Effector memory CD8-positive, alpha-beta T cell (primary cell): ENCODE results near the gene PGBD1.

Experiments used
- ATAC-seq: fragments of 150-1000 bp; cut with Tn5 transposase; replicated peaks from 2 replicates; pipeline ENCODE4 v1.10.0; 2021; ENCODE audit warnings: mild to moderate bottlenecking, moderate library complexity
- DNase-seq, 3 experiments: peaks; one replicate each; pipeline ENCODE4 v3.0.0; 2021
- H3K27ac Mint-ChIP-seq, 2 donors: one replicate each; pipeline ENCODE4 v1.8.0; 2022; ENCODE audit warnings: mild to moderate bottlenecking in 2 of 2, mixed read lengths in 2 of 2, moderate library complexity in 2 of 2
- H3K27me3 Mint-ChIP-seq, 2 donors: one replicate each; pipeline ENCODE4 v1.8.0; 2022; ENCODE audit warnings: mixed read lengths in 2 of 2
- H3K36me3 Mint-ChIP-seq: one replicate; pipeline ENCODE4 v1.8.0; 2022; ENCODE audit warnings: mild to moderate bottlenecking, moderate library complexity, mixed read lengths; ENCODE audit not compliant: insufficient read depth
- H3K4me1 Mint-ChIP-seq, 2 donors: one replicate each; pipeline ENCODE4 v1.8.0; 2022; ENCODE audit warnings: low read depth in 2 of 2, mixed read lengths in 2 of 2
- H3K4me3 Mint-ChIP-seq, 2 donors: one replicate each; pipeline ENCODE4 v1.8.0; 2022; ENCODE audit warnings: mild to moderate bottlenecking in 2 of 2, mixed read lengths in 2 of 2, moderate library complexity in 2 of 2
- H3K9me3 Mint-ChIP-seq, 2 donors: one replicate each; pipeline ENCODE4 v1.8.0; 2022; ENCODE audit warnings: mixed read lengths in 2 of 2
- total RNA-seq, 9 experiments: gene quantifications; one replicate each; lab custom pipeline; 2026; lab: John Stamatoyannopoulos, UW

The PGBD1 gene, protein sequence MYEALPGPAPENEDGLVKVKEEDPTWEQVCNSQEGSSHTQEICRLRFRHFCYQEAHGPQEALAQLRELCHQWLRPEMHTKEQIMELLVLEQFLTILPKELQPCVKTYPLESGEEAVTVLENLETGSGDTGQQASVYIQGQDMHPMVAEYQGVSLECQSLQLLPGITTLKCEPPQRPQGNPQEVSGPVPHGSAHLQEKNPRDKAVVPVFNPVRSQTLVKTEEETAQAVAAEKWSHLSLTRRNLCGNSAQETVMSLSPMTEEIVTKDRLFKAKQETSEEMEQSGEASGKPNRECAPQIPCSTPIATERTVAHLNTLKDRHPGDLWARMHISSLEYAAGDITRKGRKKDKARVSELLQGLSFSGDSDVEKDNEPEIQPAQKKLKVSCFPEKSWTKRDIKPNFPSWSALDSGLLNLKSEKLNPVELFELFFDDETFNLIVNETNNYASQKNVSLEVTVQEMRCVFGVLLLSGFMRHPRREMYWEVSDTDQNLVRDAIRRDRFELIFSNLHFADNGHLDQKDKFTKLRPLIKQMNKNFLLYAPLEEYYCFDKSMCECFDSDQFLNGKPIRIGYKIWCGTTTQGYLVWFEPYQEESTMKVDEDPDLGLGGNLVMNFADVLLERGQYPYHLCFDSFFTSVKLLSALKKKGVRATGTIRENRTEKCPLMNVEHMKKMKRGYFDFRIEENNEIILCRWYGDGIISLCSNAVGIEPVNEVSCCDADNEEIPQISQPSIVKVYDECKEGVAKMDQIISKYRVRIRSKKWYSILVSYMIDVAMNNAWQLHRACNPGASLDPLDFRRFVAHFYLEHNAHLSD
- 2.0 to 9.7 (median 5.9) reads per million in 9 experiments for total RNA-seq

DNA sequence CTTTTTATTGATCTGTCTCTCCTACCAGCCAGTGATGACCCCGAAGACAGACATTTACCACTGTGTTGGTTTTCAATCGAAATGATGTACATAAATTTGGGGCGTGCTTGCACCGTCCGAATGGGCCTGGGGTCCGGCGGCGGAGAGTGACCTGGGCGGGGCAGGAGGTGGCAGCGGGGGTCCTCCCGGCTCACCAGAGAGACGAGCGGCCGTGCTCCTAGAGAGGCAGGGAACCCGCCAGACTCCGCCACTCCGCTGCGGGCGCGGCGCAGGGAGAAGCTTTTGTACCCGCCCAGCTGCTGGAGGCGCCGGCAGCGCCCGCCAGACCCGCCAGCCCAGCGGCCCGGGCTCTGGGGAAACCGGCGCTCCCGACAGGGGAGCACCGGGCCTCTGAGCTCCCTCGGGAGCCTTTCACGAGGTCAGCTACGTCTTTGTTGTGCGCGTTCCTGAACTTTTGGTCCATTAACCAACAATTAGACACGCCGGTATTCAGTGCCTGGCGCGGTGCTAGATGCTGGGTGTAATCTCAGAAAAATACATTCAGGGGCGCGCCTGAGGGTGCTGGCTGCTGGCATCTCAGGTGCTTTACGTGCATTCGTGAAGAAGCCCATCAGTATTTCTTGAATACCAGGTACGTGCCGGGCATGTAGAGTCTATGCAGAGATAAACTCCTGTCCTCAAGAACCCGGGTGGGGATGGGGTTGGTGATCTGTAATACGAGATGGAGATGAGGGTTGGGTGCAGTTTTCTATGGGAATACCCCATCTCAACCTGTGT, at the start of gene PGBD1:
PGBD1 (plus strand) TSS at position 285 of the 777 bp plus-strand sequence. CDS start 2,242 bp downstream, outside the sequence.
- Mint-ChIP-seq H3K27ac (no peak within 1 kb of the TSS), H3K4me1 (peaks cover 4 to 8% of the 10 kb centered on the region in 2 donors), H3K36me3 (no peaks in the 10 kb centered on the region), H3K4me3 (peak within 1 kb of the TSS; percentile 67 to 78), H3K27me3 (peaks cover 6 to 24% of the 10 kb centered on the region in 2 donors), H3K9me3 (peaks cover 0 to 6% of the 10 kb centered on the region in 2 donors)
- peak; percentile 90 for ATAC-seq
- peak; percentile 9 to 24 (median 20) for DNase-seq

DNA sequence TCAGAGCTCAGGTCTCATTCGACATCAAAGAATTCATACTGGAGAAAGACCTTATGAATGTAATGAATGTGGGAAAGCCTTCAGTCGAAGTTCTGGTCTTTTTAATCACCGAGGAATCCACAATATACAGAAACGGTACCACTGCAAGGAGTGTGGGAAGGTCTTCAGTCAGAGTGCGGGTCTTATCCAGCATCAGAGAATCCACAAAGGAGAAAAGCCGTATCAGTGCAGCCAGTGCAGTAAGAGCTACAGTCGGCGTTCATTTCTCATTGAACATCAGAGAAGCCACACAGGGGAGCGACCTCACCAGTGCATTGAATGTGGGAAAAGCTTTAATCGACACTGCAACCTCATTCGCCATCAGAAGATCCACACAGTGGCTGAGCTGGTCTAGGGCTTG, 48.6 kb upstream of the PGBD1 start:
- ATAC-seq (no peak), DNase-seq (no peak)
- H3K9me3 Mint-ChIP-seq: no peaks in the 10 kb centered on the region
- H3K27ac Mint-ChIP-seq: peak overlapping the region in 1 of 2 donors; percentile 7
- H3K27me3 Mint-ChIP-seq: no peaks in the 10 kb centered on the region
- no peak overlapping the region for H3K4me3 Mint-ChIP-seq
- peaks cover 4% of the 10 kb centered on the region for H3K36me3 Mint-ChIP-seq
- peaks cover 0 to 3% of the 10 kb centered on the region in 2 donors for H3K4me1 Mint-ChIP-seq

DNA sequence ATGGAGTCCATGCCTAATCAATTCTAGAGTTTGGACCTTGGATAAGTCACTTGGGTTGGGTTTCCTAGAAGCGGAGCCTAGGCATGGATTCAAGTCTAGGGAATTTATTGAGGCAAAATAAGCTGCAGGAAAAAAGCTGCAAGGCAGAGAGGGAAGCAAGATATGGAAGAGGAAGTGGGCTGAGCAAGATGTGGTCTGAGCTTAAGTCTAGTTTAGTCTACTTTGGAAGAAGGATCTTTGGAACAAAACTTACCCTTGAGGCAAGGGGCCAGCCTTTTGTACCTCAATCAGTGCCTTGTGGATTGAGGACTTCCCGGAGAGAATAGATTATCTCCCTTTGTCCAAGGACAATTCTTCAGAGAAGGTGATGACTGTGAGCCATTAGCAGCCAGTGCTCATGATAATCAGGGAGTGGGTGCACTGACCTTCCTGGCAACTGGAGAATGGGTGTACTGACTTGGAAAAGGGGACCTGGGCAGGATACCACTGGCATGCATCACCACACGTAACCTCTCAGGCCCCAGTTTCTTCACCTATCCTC, 45.4 kb upstream of the PGBD1 start:
- ATAC-seq: no peak
- Mint-ChIP-seq H3K27ac (no peak overlapping the region), H3K4me3 (no peak overlapping the region)

DNA sequence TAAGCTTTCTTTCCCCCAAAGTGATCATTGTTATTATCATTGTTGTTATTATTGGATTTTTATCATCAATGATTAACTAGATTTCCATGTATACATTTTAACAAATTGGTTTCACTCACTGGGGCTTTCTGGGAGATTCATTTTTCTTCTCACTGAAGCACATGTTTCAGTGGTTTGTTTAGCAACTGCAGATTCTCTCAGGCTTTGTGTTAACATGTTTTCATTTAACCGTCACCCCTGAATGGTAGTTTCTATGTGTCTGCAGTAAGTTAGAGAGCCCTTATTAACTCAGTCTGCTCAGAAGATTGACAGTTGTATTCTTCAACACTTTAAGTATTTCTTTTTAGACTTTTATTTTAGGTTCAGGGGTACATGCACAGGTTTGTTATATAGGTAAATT, 41.7 kb upstream of the PGBD1 start:
- Mint-ChIP-seq H3K27ac (no peak overlapping the region), H3K4me3 (no peak overlapping the region), H3K27me3 (no peaks in the 10 kb centered on the region), H3K36me3 (peaks cover 6% of the 10 kb centered on the region), H3K9me3 (no peaks in the 10 kb centered on the region), H3K4me1 (peaks cover 0 to 3% of the 10 kb centered on the region in 2 donors)
- ATAC-seq (no peak), DNase-seq (no peak)

More for the DNA sequence above, 45.4 kb upstream of the PGBD1 start:
- H3K4me1 Mint-ChIP-seq: peaks cover 0 to 3% of the 10 kb centered on the region in 2 donors
- H3K9me3 Mint-ChIP-seq: no peaks in the 10 kb centered on the region
- no peak for DNase-seq
- peaks cover 3% of the 10 kb centered on the region for H3K36me3 Mint-ChIP-seq
- no peaks in the 10 kb centered on the region for H3K27me3 Mint-ChIP-seq

DNA sequence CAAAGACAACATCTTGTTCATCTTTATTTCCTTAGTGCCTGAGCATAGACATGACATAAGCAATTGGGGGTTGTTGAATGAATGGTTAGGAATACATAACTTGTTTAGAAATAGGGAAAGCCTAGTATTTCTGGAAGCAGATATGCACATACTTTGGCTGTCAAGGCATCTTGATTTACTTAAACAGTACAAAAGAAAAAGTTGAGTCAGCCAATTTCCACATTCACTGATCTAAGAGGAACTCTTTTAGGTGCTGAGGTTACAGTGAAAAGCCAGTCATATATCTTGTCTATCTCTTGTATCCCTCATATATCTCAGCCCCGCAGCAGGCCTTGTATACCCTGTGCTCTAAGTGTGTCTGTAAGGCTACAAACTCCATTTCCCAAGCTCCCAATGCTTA, 40.9 kb upstream of the PGBD1 start:
- no peak overlapping the region for H3K4me3 Mint-ChIP-seq
- H3K4me1 Mint-ChIP-seq: peaks cover 0 to 5% of the 10 kb centered on the region in 2 donors
- no peak overlapping the region for H3K27ac Mint-ChIP-seq

DNA sequence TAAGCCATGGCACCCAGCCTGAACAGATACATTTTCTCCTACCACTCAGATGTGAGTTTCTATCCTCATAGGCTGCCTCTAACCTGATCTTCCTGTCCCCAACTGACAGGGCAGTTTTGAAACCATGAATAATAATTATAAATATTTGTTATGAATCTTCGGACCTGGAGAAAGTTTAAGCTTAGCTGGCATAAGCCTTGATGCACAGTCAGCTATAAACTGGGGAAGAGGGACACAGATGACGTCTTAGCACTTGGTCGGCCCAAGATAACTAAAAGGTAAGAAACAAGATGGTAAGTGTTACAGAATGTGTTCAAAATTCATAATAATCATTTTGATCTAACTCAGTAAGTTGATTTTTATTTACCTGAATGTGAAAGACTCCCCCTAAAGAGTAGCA, 37.4 kb upstream of the PGBD1 start:
- peaks cover 6 to 11% of the 10 kb centered on the region in 2 donors for H3K4me1 Mint-ChIP-seq
- H3K27ac Mint-ChIP-seq: no peak overlapping the region
- H3K9me3 Mint-ChIP-seq: no peaks in the 10 kb centered on the region
- DNase-seq (no peak), ATAC-seq (no peak)
- H3K4me3 Mint-ChIP-seq: no peak overlapping the region
- no peaks in the 10 kb centered on the region for H3K27me3 Mint-ChIP-seq
- peaks cover 16% of the 10 kb centered on the region for H3K36me3 Mint-ChIP-seq

More for the DNA sequence above, 40.9 kb upstream of the PGBD1 start:
- Mint-ChIP-seq H3K27me3 (no peaks in the 10 kb centered on the region), H3K9me3 (no peaks in the 10 kb centered on the region), H3K36me3 (peaks cover 6% of the 10 kb centered on the region)
- DNase-seq (no peak), ATAC-seq (no peak)

DNA sequence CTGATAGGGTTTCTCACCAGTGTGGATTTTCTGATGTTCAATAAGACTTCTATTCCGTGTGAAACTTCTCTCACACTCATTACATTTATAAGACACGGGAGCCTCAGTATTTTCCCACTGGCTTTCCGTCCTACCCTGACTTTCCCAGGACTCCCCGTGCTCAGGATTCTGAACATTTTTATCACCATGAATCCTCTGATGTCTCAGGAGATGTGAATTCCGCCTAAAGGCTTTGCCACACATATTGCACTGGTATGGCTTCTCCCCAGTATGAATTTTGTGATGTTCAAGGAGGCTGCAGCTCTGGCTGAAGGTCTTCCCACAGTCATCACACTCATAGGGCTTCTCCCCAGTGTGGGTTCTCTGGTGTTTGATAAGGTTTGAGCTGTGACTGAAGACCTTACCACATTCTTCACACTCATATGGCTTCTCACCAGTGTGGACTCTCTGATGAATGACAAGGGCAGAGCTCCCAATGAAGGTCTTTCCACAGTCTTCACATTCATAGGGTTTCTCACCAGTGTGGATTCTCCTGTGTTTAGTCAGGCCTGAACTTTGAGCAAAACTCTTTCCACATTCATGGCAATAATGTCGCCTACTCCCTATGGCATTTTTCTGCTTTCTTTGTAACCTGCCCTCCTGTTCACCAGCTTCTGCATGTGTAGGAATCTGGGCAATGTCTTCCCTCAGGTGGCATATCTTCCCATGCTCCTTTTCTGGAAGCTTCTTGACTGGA, 36.0 kb upstream of the PGBD1 start:
- ATAC-seq: no peak
- Mint-ChIP-seq H3K9me3 (no peaks in the 10 kb centered on the region), H3K4me3 (no peak overlapping the region), H3K27me3 (no peaks in the 10 kb centered on the region), H3K27ac (no peak overlapping the region), H3K4me1 (peaks cover 10 to 21% of the 10 kb centered on the region in 2 donors), H3K36me3 (peaks cover 20% of the 10 kb centered on the region)
- DNase-seq: no peak

DNA sequence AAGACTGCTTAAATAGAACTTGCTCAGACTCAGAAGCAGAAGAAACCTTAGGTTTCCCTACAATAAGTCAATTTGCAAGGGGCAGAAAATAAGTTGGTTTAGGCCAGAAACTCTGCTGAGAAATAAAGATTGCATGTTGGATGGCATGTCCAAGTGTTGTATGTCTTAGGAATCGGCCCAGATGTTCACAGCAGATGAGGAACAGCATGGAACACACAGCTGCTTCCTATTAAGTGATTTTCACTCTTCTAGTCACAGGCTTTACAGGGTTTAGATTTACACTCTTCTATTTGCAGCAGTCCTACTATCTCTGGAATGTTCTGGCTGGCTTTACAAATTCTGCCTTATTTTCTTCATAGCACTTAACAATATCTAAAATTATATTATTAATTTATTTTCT, 32.5 kb upstream of the PGBD1 start:
- Mint-ChIP-seq H3K4me3 (no peak overlapping the region), H3K4me1 (peaks cover 25 to 41% of the 10 kb centered on the region in 2 donors), H3K36me3 (peaks cover 23% of the 10 kb centered on the region), H3K9me3 (peaks cover 0 to 8% of the 10 kb centered on the region in 2 donors), H3K27me3 (no peaks in the 10 kb centered on the region), H3K27ac (no peak overlapping the region)
- ATAC-seq (no peak), DNase-seq (no peak)

DNA sequence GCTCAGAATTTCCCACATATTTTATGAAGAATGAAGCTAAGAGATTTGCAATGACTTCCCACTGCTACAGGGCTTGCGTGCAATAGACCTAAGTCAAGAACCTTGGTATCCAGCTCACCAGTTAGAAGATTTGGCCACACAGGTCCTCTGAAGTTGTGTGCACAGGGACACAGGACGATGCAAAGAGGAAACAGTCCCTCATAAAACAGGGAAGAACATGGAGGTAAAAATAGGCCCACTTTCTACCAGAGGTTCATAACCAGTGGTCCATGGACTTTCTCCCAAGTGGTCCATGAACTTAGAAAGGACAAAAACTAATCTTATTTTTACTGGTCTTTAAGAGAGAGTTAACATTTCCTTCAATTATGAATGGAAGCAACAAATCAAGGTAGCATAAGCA, 30.6 kb upstream of the PGBD1 start:
- peaks cover 0 to 8% of the 10 kb centered on the region in 2 donors for H3K9me3 Mint-ChIP-seq
- DNase-seq (no peak), ATAC-seq (no peak)
- H3K36me3 Mint-ChIP-seq: peaks cover 21% of the 10 kb centered on the region
- H3K4me1 Mint-ChIP-seq: peaks cover 22 to 40% of the 10 kb centered on the region in 2 donors
- H3K4me3 Mint-ChIP-seq: peak overlapping the region; percentile 31 to 59
- no peaks in the 10 kb centered on the region for H3K27me3 Mint-ChIP-seq
- peak overlapping the region in 1 of 2 donors; percentile 77 for H3K27ac Mint-ChIP-seq

DNA sequence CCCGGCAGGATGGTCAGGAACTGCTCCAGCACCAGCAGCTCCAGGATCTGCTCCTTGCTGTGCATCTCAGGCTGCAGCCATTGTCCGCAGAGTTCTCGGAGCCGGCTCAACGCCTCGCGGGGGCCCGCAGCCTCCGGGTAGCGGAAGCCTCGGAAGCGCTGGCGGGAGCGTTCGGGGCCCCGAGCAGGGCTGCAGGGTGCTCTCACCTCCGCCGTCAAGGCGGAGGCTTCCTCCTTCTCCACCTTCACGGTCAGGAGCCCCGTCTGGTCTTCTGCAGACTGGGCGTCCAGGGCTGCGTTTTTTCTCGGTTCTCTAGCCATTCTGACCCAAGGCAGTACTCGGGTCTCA, 29.7 kb upstream of the PGBD1 start:
- Mint-ChIP-seq H3K27ac (peak overlapping the region; percentile 94 to 95), H3K4me3 (peak overlapping the region; percentile 98 to 100), H3K27me3 (no peaks in the 10 kb centered on the region), H3K4me1 (peaks cover 20 to 36% of the 10 kb centered on the region in 2 donors), H3K9me3 (peaks cover 0 to 8% of the 10 kb centered on the region in 2 donors), H3K36me3 (peaks cover 16% of the 10 kb centered on the region)
- ATAC-seq (peak; percentile 73), DNase-seq (peak in 2 of 3 experiments; percentile 20 to 36)

DNA sequence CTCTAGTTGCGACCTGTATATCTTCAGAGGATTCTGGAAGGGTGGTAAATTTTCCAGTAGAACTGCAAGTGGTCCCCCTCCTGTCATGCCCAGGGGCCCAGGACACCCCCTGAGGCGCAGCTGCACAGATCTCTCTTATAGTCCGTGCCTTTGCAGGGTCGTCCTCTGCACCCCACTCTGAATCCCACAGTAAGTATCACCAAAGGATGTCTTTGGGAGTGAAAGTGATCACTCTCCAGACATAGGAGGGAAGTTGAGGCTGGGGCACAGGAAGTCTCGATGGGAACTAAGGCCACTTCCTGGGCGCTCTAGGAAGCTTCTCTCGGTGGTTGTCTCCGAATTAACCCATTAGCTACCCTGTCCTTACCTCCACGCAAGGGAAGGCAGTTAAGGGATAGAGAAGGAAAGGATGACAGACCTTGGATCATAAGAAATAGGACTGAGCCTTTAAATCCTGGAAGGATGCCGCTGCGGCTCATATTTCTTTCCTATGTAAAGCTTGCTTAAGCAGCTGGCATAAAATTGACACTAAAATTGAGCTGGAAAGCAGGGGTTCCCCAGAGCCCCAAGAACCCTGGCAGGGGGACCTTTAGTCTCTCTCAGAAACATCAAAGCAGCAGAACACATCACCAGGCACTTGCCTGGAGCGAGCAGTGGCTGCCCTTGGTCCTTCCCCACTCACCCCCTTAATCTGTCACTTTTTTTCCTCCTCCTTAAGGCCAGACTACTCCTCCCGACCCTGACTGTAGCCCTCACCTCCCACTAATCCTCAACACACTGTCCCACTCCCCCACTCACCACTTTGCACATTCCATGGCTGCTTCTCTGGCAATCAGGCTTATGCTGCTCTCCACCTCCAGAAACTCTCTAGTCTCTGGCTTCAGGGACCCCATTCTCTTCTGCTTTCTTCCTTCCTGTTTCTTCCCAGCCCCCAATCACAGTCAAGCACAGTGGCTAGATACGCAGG, 29.1 kb upstream of the PGBD1 start, which contains the start of gene ZKSCAN4:
ZKSCAN4 (minus strand) TSS at position 261 of the 967 bp plus-strand sequence. CDS start 289 bp downstream, outside the sequence.
- peak; percentile 78 to 84 (median 82) for DNase-seq
- Mint-ChIP-seq H3K27me3 (no peaks in the 10 kb centered on the region), H3K36me3 (peaks cover 15% of the 10 kb centered on the region), H3K4me3 (peak within 1 kb of the TSS; percentile 98 to 100), H3K27ac (peak within 1 kb of the TSS; percentile 94 to 95), H3K4me1 (peaks cover 20 to 36% of the 10 kb centered on the region in 2 donors), H3K9me3 (peaks cover 0 to 8% of the 10 kb centered on the region in 2 donors)
- peak; percentile 93 for ATAC-seq
